Testis (tissue), 2 donors: Measurements from ENCODE around the gene C2orf76.

Experiments
- POLR2A ChIP-seq: fragments of 450-650 bp; IDR thresholded peaks from one replicate; pipeline ENCODE4 v1.6.1; 2017; ENCODE audit warnings: antibody characterized with exemption, mild to moderate bottlenecking, moderate library complexity
- TF ChIP-seq, protein P1 (sequence below), 3 experiments: fragments of 450-650 bp in 2 of 3; fragments of 200-600 bp in 1 of 3; sonication (generic) in 1 of 3; IDR thresholded peaks; one replicate each; pipeline ENCODE4 v1.5.1; 2016 to 2019; ENCODE audit warnings: antibody characterized with exemption in 3 of 3, mild to moderate bottlenecking in 2 of 3, moderate library complexity in 1 of 3

- TF ChIP-seq, protein P1, sequence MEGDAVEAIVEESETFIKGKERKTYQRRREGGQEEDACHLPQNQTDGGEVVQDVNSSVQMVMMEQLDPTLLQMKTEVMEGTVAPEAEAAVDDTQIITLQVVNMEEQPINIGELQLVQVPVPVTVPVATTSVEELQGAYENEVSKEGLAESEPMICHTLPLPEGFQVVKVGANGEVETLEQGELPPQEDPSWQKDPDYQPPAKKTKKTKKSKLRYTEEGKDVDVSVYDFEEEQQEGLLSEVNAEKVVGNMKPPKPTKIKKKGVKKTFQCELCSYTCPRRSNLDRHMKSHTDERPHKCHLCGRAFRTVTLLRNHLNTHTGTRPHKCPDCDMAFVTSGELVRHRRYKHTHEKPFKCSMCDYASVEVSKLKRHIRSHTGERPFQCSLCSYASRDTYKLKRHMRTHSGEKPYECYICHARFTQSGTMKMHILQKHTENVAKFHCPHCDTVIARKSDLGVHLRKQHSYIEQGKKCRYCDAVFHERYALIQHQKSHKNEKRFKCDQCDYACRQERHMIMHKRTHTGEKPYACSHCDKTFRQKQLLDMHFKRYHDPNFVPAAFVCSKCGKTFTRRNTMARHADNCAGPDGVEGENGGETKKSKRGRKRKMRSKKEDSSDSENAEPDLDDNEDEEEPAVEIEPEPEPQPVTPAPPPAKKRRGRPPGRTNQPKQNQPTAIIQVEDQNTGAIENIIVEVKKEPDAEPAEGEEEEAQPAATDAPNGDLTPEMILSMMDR (IDR thresholded peaks at IDR 0.05): no peak
- no peak for TF ChIP-seq POLR2A
Observed at GRCh38 chr2:119265693-119266066, 101.0 kb downstream of the C2orf76 start.
